WTC11 (cell line): ENCODE results near the gene UAP1L1.
"Not testable (repeated sequence)": the region's sequence is repeated elsewhere in the genome, so short reads cannot be mapped to it uniquely, and the experiment has no call there.

Source experiments
- CTCF ChIP-seq: fragments of 200-600 bp; IDR thresholded peaks from 2 replicates; pipeline ENCODE4 v1.8.0; 2022; ENCODE audit warnings: antibody characterized with exemption
- ETV6 ChIP-seq: sonication (generic); formaldehyde crosslinking; IDR thresholded peaks from 2 replicates; pipeline ENCODE4 v1.8.1; 2022; ENCODE audit warnings: mild to moderate bottlenecking, missing genetic modification reagents
- FOXP4 ChIP-seq: sonication (generic); formaldehyde crosslinking; IDR thresholded peaks from 2 replicates; pipeline ENCODE4 v1.8.0; 2022; ENCODE audit warnings: mild to moderate bottlenecking, missing genetic modification reagents
- MAX ChIP-seq: sonication (generic); formaldehyde crosslinking; IDR thresholded peaks from 2 replicates; pipeline ENCODE4 v1.8.0; 2022; ENCODE audit warnings: mild to moderate bottlenecking, missing genetic modification reagents
- RELA ChIP-seq: sonication (generic); formaldehyde crosslinking; IDR thresholded peaks from 2 replicates; pipeline ENCODE4 v1.8.1; 2022; ENCODE audit warnings: missing genetic modification reagents, mild to moderate bottlenecking, borderline replicate concordance
- USF2 ChIP-seq: sonication (generic); formaldehyde crosslinking; IDR thresholded peaks from 2 replicates; pipeline ENCODE4 v1.8.1; 2023; ENCODE audit warnings: mild to moderate bottlenecking, missing genetic modification reagents, moderate library complexity
- ZNF317 ChIP-seq: sonication (generic); formaldehyde crosslinking; IDR thresholded peaks from 2 replicates; pipeline ENCODE4 v1.8.1; 2023; ENCODE audit warnings: low read depth, mild to moderate bottlenecking, moderate library complexity, missing genetic modification reagents, borderline replicate concordance

GRCh38 chr9:137121927-137122795, 44.8 kb downstream of the UAP1L1 start:
- not testable (repeated sequence) for TF ChIP-seq ZNF317 (CRISPR knock-in tag); FOXP4 (CRISPR knock-in tag); CTCF; MAX (CRISPR knock-in tag); ETV6 (CRISPR knock-in tag); RELA (CRISPR knock-in tag); USF2 (CRISPR knock-in tag)
